Stimulated activated CD4-positive, alpha-beta T cell treated with anti-CD3 and anti-CD28 coated beads, Interleukin-2, amount 100 ng/mL, for 48 hours (primary cell): Measurements from ENCODE around the gene FCHSD2.
A peak's percentile ranks its signal among the peaks of the same experiment; 100 is the strongest.
"Not testable (repeated sequence)": the region's sequence is repeated elsewhere in the genome, so short reads cannot be mapped to it uniquely, and the experiment has no call there.

ENCODE experiments used
- DNase-seq, 2 donors: peaks; one replicate each; pipeline ENCODE4 v3.0.0-alpha.2; 2020

The FCHSD2 gene

GRCh38 chr11:73147771-73148681, 5.9 kb upstream of the FCHSD2 start:
- DNase-seq: no peak

DNA sequence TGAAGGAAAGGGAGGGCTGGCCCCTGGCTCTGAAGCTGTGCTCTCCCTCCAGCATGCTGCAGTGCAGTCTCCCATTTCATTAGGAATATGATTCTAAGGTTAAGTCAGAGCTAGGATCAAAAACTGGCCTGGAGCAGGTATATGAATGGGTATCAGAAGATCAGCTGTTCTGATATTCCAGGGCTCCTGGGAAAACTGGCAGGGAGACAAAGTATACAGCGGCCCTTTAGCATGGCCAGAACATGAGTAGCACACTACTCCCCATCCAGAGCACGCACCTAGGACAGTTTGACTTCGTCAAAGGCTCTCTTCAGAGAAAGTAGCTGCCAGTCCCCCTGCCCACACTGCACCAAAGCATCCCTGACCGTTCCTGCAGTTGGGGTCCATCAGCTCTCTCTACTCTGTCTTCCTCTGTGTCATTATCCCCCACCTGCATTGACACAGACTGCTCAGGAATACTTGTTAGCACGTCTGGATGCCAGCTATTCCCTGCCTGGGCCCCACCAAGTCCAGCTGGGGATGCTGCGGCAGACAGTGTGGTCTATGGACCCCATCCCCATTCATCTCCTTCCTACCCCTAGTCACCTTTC, 4.0 kb upstream of the FCHSD2 start:
- no peak for DNase-seq

DNA sequence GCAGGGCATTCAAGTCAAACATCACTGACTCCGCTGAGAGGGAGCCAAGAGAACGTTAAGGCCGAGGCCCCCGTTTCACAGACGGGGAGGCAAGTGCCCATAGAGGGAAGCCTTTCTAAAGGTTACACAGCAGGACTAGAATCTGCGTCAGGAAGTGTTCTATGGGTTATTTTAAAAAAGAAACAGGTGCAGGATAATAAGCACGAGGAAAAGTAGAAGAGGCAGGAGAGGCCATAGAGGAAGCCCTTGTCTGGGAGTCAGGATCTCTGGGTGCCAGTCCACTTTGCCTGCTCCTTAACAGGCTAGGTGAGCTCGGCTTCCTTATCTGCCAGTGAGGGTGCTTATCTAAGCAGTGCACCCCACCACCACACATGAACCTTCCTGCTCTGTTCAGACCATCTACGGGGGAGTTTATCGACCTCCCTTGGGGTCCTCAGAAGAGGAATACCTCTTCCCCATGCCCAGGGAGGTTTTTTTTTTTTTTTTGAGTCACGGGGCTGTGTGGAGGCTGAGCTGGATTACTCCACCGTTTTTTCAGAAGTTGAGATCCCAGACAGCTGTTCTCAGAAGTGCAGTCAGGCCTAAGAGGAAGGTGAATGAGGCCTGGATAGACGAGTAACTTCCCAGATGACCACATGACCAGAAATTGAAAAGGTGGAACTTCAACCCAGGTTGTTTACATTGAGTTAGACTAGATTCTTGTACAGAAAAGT, 1.2 kb upstream of the FCHSD2 start:
- no peak for DNase-seq

DNA sequence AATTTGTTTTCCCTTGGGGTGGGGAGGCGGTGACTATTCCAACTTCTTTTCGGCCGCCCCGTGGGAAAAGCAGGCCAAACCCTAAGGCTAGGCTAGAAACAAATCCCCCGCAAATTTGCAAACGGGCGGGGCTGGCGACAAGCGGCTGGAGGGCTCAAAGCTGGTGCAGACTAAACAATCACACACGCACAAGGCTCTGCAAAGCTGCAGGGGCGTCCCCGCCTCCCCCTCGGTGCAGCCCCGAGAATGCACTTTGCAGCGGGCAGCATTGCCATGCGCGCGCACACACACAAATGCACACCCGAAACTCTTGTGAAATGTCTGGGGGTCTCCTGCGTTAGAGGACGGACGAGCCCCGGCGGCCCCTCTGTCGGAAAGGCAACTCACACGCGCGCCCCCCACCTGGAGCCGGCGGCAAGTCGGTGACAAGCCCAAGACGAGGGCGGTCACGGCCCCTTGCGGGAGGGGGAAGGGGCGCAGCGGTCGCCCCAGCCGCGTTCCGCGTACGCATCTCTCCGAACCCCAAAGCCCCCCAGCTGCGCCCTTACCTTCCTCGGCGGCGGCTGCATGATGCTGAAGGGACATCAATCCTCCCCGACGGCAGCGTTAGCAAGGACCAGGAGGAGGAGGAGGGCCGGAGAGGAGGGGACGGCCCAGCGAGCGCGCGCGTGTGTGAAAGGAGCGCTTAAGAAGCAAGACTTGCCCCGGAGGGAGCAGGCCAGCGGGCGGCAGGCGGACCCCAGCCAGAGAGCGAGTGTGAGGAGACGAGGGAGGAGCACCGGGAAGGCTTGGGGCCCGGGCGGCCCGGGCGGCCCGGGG, 600 bp downstream of the FCHSD2 start:
- DNase-seq: peak; percentile 42 to 49

GRCh38 chr11:73141031-73141308, 1.1 kb downstream of the FCHSD2 start:
- DNase-seq: peak in 1 of 2 donors; percentile 17

- DNase-seq: no peak
Observed at GRCh38 chr11:73140213-73141030, 1.7 kb downstream of the FCHSD2 start.

- DNase-seq: no peak
Observed at GRCh38 chr11:73139476-73140198, 2.5 kb downstream of the FCHSD2 start.

- no peak for DNase-seq
Observed at GRCh38 chr11:73137944-73138274, 4.2 kb downstream of the FCHSD2 start.

DNA sequence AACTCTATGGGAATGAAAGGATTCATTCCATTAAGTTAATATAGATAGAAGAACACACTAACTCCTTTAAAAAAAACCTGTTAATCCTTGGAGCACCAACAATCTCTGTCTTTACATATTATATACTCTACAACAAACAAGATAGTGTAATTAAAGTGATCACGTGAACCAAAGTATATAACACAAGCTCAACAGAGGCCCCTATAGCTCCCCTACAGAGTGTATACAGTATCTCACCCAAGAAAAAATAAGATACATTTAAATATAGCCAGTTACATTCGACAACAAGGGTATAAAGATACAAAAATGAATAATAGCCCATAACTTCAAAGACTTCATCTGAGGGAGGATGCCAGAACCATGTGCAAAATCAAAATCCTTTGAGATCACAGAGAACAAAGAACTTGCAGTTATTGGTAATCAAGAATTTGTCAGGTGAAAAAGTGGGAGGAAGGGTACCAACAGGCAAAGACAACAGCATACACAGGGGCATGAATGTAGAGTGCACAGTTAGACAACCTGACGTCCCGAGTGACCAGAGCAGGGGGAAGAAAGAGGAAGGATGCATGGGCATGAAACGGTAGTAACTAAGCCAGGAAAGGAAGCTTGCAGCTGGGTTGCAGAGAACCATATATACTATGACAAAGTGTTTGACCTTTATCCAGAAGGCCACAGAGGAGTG, 4.7 kb downstream of the FCHSD2 start:
- no peak for DNase-seq

- DNase-seq: not testable (repeated sequence)
Observed at GRCh38 chr11:73136722-73137121, 5.4 kb downstream of the FCHSD2 start.

- no peak for DNase-seq
Observed at GRCh38 chr11:73135346-73136284, 6.5 kb downstream of the FCHSD2 start.

DNA sequence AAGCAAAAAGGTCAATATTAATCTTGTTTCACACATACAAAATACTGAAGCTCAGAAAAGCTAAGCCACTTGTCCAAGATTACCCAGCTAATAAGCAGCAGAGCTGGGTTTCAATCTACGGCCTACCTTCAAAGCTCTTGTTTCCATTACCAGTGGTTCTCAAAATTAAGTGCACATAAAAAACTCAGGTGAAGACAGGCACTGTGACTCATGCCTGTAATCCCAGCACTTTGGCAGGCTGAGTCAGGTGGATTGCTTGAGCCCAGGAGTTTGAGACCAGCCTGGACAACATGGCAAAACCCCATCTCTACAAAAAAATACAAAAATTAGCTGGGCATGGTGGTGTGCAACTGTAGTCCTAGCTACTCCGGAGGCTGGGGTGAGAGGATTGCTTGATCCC, 9.8 kb downstream of the FCHSD2 start:
- DNase-seq: not testable (repeated sequence)

GRCh38 chr11:73130181-73130580, 11.9 kb downstream of the FCHSD2 start:
- no peak for DNase-seq

GRCh38 chr11:73129198-73129597, 12.9 kb downstream of the FCHSD2 start:
- DNase-seq: no peak

DNA sequence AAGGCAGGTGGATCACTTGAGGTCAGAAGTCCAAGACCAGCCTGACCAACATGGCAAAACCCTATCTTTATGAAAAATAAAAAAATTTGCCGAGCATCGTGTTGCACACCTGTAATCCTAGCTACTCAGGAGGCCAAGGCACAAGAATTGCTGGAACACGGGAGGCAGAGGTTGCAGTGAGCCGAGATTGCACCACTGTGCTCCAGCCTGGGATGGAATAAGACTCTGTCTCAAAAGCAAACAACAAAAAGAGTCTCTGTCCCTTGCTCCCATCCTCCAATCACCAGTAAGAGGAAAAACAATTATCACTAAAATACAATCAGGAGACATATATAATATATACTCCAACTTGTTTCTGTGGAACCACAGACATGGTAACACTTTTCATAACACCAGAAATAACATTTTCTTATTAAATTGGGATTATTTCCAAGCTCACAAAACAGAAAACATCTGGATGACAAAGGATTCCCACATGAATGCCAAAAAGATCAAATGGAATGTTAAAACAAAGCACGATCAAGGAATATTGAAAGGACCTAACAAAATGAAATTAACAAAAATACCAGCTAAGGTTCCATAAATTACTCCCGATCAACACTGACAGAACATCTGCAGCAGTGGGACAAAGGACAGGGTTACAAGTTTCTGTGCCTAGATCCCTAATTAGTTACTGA, 15.2 kb downstream of the FCHSD2 start:
- no peak for DNase-seq

DNA sequence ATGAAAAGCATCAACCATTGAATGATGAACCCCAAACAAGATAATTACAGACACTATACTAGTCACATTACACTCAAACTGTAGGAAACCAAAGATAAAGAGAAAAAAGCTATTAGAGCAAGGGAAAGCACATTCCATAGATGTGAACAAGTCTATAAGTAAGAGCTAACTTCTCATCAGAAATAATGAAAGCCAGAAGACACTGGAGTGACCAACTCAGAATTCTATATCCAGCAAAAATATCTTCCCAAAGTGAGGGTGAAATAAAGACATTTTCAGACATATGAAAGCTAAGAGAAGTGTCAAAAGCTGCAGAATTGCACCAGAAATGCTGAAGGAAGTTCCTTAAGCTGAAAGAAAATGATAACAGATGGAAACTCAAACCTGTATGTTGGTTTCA, 17.3 kb downstream of the FCHSD2 start:
- DNase-seq: no peak

DNA sequence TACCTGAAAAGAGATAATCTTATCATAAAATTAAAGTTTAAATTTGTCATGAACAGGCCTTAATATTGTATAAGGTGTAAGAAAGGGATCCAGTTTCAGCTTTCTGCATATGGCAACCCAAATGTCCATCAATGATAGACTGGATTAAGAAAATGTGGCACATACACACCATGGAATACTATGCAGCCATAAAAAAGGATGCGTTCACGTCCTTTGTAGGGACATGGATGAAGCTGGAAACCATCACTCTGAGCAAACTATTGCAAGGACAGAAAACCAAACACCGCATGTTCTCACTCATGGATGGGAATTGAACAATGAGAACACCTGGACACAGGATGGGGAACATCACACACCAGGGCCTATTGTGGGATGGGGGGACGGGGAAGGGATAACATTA, 18.2 kb downstream of the FCHSD2 start:
- DNase-seq: not testable (repeated sequence)

- DNase-seq: no peak
Observed at GRCh38 chr11:73121692-73122091, 20.4 kb downstream of the FCHSD2 start.

DNA sequence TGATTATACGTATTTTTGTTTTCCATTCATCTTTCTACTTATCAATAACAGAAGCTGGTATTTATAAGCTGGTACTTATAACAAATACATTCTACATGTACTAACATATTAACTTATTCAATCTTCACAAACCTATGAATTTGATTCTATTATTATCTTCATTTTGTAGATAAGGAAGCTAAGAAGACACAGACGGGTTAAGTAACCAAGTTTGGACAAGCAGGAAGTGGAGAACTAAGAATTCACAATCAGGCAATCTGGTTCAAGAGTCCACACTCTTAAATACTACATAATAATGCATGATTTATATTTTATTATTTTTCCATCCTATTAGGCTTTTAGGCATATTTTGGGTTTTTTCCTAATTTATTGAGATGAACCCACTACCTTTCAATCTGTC, 25.0 kb downstream of the FCHSD2 start:
- no peak for DNase-seq
